Measurements from ENCODE around the gene TSFM.
A peak's percentile ranks its signal among the peaks of the same experiment; 100 is the strongest.

The TSFM gene

DNA sequence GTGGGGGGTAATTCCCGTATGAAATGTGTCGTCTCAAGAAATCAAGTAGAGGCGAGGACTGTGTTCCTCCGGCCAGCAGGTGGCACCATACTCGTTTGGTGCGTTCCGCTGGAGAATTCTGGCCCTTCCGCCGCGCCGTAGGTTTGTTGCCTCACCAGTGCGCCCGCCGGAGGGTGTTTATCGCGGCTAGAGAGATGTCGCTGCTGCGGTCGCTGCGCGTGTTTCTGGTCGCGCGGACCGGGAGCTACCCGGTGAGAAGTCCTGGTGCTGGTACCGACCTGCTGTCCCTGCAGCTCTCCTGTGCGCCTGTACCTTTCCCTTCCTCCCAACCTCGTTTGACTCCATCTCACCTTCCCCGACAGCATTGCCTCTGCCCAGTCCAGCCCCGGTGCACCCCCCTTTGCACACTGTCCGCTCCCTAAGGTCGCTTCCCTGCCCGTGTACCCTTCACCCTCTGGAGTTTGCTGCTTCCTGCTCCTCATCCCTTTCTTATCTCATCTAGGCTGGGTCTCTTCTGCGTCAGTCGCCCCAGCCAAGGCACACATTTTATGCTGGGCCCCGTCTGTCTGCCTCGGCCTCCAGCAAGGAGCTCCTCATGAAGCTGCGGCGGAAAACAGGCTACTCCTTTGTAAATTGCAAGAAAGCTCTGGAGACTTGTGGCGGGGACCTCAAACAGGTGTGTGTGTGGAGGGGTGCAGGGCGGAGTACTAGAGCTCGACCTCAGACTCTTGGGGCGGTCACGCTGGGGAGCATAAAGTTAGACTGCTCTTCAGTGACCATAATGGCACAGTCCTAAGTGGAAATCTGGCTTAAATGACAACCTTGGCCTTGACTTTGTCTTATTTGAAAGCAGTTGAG lies at the start of gene TSFM:
TSS of gene TSFM (plus strand) at position 180 of the 858 bp plus-strand sequence. CDS start at position 195, 15 bp downstream.
- peak; percentile 78 for DNase-seq (ENCODE audit: low read depth)

DNA sequence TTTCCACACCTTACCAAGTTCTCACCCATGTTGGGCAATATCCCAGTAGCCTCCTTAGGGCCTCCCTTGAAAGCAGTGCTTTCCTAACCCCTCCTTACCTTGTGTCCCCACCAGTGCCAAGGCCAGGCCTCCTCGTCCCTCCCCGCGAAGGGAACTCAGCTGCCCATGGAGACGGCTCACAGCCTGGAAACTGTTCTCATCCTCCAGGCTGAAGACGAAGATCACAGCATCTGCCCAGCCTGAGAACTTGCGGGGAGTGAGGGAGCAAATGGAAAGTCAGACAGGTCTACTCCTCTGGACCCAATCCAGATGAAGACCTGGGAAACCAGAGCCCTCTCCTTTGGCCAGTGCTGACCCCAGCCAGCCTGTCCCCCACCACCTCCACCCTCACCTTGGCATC lies 48.7 kb upstream of the TSFM start:
- no peak for DNase-seq (ENCODE audit: low read depth)

DNA sequence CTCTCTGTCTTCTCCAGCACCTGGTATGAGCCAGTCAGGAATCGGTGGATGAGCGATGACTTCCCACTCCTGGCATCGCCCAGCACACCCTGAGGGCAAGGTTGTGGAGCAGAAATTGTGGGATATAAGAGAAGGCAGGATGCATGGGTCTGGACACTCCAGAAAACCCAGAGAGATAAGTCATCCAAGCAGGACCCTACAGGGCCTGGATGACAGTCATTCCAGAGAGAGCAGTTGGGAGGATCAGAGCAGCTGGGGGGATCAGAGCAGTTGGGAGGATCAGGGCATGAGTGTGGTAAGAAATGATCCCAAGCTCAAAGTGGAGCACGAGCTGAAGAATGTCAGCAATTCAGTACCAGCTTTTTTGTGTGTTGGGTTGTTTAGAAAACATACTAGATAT lies 48.0 kb upstream of the TSFM start:
- DNase-seq (ENCODE audit: low read depth): no peak

DNA sequence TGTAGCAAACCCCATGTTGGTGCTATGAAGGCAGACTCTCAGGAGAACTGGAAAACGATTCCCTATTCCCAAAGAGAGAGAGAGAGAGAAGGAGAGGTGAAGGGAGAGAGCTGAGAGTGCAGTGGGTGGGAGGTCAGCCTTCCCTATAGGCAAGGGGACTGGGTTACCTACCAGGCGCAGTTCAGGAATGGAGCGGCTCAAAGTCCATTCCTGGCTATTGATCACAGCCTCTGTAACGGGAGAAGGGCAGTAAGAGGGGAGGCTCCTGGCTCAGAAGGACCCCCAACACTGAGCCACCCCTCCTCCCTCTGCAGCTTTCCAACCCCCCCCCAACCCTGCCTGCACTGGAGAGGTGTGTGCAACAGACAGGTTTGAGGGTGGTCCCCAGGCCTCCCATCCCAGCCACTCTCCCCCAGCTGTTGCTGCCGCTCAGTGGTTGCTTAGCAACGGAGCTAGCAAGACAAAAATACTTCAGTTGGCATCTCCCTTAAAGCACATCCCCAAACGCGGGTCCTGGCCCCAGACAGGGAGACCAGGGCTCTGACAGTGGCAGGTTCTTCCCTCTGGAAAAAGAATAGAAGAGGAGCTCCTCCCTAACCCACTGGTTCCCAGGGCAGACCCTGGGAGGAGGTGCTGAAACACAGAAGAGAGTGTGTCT lies 47.3 kb upstream of the TSFM start:
- no peak for DNase-seq (ENCODE audit: low read depth)

GRCh38 chr12:57735952-57736740 lies 46.4 kb upstream of the TSFM start:
- no peak for DNase-seq (ENCODE audit: low read depth)

- no peak for DNase-seq (ENCODE audit: low read depth)
Observed at GRCh38 chr12:57736741-57737466, 45.7 kb upstream of the TSFM start.

DNA sequence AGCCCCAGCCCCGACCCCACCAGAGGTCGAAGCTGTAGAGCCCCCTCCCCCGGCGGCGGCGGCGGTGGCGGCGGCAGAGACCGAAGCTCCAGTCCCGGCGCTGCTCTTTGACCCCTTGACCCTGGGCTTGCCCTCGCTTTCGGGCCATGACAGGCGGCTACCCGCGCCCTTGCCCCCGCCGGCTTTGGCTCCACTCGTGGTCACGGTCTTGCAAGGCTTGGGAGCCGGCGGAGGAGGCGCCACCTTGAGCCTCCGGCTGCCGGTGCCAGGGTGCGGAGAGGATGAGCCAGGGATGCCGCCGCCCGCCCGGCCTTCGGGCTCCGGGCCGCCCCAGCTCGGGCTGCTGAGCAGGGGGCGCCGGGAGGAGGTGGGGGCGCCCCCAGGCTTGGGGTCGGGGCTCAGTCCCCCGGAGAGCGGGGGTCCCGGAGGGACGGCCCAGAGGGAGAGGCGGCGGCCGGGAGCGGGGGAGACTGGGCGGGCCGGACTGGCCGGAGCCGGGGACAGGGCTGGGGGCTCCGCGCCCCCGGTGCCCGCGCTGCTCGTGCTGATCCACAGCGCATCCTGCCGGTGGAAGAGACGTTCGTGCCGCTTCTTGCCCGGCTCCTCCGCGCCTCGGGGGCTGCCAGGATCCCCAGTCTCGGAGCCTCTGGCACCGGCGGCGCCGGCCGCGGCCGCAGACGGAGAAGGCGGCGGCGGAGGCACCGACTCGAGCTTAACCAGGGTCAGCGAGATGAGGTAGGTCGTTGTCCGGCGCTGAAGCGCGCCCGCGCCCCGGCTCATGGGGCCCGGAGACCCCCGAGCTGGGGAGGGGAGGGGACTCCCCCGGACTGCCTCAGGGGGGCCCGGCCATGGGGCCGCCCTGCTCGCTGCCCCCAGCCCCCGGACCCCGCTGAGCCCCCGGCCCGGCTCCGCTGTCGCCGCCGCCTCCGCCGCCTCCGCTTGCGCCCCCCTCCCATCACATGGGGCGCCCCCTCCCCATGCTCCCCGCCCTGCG lies 44.8 kb upstream of the TSFM start:
- DNase-seq (ENCODE audit: low read depth): no peak

- no peak for DNase-seq (ENCODE audit: low read depth)
Observed at GRCh38 chr12:57738661-57739237, 43.8 kb upstream of the TSFM start, which contains the start of gene AGAP2. Gene AGAP2 (minus strand): TSS chr12:57738742. CDS start chr12:57738246, 496 bp downstream.

DNA sequence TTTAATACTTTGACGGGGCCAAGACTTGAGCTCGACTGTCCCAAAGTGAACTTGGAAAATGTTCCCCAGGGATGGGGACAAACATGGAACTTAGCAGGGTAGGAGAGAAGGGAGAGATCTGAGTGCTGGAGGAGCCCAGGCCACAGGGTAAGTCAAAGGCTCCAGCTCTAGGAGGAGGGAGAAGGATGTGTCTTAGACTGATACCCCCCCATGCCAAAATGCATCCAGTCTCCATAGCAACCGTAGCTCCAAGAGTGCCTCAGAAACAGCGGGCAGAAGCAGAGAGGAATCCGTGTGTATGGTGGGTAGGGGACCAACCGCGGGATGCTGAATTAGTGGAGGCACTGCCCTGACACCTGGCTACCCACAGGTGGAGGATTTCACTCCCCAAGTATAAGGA lies 43.2 kb upstream of the TSFM start:
- DNase-seq (ENCODE audit: low read depth): no peak

GRCh38 chr12:57739914-57740538 lies 42.6 kb upstream of the TSFM start:
- DNase-seq (ENCODE audit: low read depth): no peak

GRCh38 chr12:57740656-57741412 lies 41.8 kb upstream of the TSFM start:
- no peak for DNase-seq (ENCODE audit: low read depth)

DNA sequence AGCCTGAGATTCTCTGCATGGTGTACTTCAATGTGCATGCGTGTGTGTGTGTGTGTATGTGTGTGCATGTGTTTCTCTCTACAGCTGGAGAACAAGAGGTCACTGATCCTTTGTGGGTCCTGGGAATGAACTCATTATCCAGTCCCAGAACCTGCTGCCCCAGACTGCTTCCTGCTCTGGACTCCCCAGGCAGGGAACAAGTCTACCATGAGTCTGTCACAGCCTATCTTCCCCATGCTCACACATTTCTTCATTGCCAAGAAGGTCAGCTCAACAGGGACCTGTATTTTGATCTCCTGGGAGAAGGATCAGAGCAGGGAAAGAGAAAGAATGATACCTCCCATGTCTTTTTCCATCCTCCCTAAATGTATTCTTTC lies 41.2 kb upstream of the TSFM start:
- DNase-seq (ENCODE audit: low read depth): no peak

DNA sequence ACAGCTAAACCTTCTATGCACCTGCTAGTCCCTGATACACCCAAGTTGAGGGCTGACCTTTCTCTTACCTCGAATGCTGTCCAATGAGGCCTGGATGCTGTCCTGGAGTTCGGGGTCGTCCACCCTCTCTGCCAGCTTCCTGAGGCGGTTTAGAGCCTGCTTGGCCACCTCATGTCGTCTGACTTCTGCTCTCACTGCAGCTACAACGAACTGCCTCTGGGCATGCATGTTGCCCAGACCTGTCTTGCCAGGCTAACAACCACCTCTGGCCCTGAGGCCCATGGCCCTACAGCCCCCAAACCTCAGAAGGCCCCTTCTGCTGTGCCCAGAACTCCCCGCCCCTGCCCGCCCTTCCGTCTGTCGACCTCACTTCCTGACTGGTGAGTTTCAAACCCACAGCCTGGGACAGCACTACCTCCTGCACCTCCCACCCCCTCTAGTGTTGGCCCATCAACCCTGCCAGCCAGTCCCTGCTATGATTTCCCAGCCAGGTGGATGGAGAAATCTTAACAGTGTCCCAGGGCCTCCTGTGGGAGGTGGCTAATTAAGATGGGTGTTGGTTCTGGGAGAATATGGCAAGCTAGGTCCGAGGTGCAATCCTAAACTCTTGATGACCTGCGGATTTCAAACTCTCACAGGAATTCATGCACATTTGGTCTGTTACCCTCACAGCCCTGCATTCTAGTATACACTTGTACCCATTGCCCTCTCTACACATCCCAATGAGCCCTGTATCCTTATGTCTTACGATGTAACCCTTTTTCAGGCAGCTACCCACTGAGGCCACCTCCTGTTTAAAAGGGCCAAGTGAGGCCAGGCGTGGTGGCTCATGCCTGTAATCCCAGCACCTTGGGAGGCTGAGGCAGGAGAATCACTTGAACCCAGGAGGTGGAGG lies 40.5 kb upstream of the TSFM start:
- DNase-seq (ENCODE audit: low read depth): no peak

GRCh38 chr12:57743769-57744168 lies 38.8 kb upstream of the TSFM start:
- DNase-seq (ENCODE audit: low read depth): no peak

- DNase-seq (ENCODE audit: low read depth): no peak
Observed at GRCh38 chr12:57744194-57744776, 38.3 kb upstream of the TSFM start.

GRCh38 chr12:57744777-57745484 lies 37.7 kb upstream of the TSFM start, which contains the start of gene TSPAN31:
Gene TSPAN31 (plus strand): TSS chr12:57745039. CDS start chr12:57745155, 116 bp downstream.
- DNase-seq (ENCODE audit: low read depth): peak; percentile 97

- no peak for DNase-seq (ENCODE audit: low read depth)
Observed at GRCh38 chr12:57745485-57745881, 37.1 kb upstream of the TSFM start.
